Posterior vena cava (tissue), 2 donors: ENCODE measurements around the gene DRD3. TPM values are rescaled to one million over a fixed set of nuclear protein-coding genes. Genes with fewer than 3 reads are reported as not detected.

Experiments
- DNase-seq: peaks from one replicate; pipeline ENCODE4 v3.0.0-alpha.2; 2020; ENCODE audit warnings: low spot score
- intact Hi-C, 2 donors: fragments of 100-400 bp; cut with DNase I; formaldehyde crosslinking; loops; one replicate each; pipeline versions ENCODE4 v1.14.1 to v1.14.2; 2022 to 2023
- long read RNA-seq, 2 donors: library from polyadenylated mRNA; unstranded; transcript quantifications; one replicate each; pipeline ENCODE4 v2.0.0, GENCODE V29; 2020 to 2021
- total RNA-seq, 2 donors: library from RNA; stranded (reverse); fragmentation: NEBNext Ultra II Directional; extraction: Animal tissue kit (Norgen Biotek cat#: 25700); gene quantifications; one replicate each; pipeline ENCODE4 v1.2.1, GENCODE V29; 2021
- donor health status: DM: yes; HTN: yes; CAD: no.
- donor health status: DM: yes; HTN: yes; CAD: no.

DRD3 gene
- total RNA-seq = not detected
- long read RNA-seq, donor 1 = 0 reads
- long read RNA-seq, donor 2 = 0 reads

DNA sequence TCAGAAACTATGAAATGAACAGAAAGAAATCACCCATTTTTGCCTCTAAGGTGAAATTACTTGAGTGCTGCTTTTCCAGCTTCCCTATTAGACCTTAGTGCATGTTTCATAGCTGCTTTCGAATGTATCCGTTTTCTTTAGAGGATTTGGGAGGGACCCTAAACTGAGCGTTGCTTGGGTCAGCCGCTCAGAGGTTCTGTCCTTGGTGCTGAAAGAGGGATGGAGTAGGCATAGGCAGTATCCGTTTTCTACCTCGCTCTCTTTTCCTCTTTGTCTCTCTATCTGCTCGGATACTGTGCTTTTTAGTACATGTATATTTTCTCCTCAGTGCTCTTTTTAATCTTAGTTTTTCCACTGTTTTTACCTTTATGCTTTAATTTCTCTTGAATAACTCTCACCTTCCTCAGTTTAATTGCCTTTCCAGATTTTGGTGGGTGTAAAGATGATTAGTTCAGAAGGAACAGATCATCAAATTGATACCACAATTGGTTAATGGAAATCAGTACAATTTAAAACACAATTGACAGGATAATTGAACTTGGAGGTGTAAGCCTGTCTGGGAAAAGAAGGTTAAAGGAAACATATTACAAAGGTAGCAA is at the start of gene DRD3:
DRD3 (minus strand) TSS at position 283 of the 599 bp plus-strand sequence. CDS start 7,060 bp downstream, outside the sequence.
- intact Hi-C loops = no loop called here
- DNase-seq = no peak

DNA sequence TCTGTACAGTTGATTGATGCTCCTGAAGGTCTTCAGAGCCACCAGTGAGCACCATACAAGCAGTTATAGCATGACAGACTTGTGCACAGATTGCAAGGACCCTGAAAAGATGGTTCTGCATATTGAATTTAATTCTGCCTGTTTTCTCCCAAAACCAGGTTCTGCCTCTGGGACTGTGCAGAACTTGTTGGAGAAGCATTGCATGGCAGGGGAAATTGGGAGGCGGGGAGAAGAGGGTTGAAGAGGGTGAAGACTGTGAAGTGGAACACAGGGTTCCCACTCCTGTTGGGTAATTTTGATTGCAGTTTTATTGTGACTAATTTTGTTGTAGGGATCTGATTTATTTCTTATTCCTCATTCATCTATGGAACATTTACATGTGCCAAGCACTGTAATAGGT is 48.2 kb upstream of the DRD3 start:
- intact Hi-C loops = no loop called here
- no peak for DNase-seq

DNA sequence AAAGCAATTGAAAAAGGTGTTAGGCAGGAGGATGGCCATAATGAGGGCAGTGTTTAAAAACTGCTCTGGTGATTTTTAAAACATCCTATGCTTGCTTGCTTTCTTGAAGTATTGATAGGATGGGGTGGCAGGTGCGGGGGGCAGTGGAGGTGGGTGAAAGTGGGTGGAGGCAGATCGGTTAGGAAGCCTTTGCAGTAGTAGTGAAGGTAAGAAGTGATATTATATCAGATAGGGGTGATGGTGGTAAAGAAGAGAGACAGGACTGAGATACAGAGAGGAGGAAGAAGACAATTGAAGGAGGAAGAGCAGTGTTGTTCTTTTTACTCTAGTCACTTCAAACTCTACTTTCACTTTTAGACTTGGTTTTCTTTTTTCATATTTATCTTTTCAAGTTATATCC is 47.5 kb upstream of the DRD3 start:
- intact Hi-C loops = no loop called here
- no peak for DNase-seq

GRCh38 chr3:114223143-114223542 is 44.3 kb upstream of the DRD3 start:
- DNase-seq = no peak
- intact Hi-C loops = no loop called here

DNA sequence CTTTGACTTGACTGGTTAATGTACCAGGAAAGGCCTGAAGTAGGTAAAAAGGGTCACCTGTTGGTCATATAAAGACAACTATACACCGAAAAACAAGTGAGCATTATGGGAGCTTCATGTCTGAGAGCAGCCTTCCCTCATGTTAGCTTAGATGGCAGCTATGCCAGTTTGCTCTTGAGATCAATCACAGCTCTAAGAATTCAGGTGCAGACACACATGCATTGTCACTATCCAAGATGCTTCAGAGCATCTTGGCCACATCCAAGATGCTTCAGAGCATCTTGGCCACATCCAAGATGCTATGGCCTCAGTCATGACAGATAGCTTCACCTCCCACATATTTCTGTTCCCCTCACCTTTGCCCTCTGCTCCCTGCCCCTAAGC is 43.0 kb upstream of the DRD3 start:
- intact Hi-C loops = no loop called here
- DNase-seq = no peak

DNA sequence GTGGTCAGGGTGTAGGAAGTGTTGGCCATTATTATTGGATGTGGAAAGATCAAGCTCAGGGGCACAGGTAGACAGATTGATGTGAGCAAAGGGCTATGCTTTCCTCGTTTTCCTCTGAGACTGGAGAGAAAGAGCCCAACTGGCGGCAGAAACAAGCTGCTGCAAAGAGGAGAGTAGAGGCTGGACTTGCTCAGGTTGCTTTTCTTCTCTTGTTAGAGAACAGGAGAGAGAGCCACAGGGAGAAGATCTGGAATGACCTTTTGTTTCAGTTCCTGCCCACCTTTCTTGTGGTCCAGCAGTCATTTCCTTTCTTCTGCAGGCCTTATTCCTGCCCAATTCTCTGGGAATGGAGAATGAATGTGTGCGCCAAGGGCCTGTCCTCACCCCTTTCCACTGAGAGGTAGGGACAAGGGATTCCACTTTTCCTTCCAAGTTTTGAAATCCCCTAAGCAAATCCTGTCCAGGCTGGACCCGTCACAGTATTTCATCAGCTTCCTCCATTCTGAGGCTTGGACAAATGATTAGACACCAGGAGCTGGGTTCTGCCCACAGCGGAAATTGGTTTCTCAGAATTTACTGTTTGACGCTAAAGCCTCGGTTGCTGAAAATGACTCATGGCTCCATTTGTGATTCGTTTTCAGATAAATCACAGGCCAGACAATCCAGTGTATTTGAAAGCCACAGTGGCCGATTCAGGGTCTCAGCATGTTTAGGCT is 42.5 kb upstream of the DRD3 start:
- no peak for DNase-seq
- intact Hi-C loops = no loop called here

- intact Hi-C loops = no loop called here
- DNase-seq = no peak
Observed at GRCh38 chr3:114219741-114220140, 40.9 kb upstream of the DRD3 start.

- intact Hi-C loops = no loop called here
- no peak for DNase-seq
Observed at GRCh38 chr3:114218578-114219185, 39.8 kb upstream of the DRD3 start.

DNA sequence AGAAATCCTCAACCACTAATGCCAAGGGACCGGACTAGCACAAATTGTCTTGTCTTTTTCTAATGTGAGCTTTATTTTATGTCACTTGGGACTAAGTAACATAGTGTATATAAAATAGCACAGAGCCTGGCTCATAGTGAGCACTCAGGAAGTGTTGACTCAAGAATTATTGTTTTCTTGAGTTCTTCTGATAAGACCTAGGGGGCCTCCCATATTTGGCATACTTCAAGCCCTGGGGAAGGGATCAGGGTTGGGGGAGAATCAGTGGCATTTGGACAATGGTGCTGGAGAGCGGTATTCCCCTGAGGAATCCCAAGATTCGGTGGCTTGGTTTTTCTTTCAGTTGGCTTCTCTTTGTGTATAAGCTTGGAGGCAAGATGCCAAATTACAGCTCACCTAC is 39.2 kb upstream of the DRD3 start:
- intact Hi-C loops = no loop called here

DNA sequence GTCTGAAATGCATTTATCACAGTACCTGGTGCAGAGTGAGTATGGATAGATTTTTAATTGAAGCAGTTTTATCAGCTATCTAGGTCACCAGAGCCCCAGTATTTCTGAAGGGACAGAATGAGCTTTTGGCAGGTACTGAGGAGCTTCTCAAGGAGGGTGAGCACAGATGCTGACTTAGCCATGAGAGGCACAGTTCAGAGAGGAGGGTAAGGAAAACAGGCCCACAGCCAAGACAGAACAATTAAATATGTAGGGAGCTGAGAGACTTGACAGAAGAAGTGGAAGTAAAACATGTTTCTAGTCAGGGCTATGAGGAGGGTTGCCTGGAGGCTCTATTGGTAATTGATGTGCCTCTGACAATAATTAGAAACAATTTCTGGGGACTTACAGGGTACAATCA is 38.4 kb upstream of the DRD3 start:
- no peak for DNase-seq
- intact Hi-C loops = no loop called here

More for the DNA sequence above, 39.2 kb upstream of the DRD3 start:
- DNase-seq = no peak

DNA sequence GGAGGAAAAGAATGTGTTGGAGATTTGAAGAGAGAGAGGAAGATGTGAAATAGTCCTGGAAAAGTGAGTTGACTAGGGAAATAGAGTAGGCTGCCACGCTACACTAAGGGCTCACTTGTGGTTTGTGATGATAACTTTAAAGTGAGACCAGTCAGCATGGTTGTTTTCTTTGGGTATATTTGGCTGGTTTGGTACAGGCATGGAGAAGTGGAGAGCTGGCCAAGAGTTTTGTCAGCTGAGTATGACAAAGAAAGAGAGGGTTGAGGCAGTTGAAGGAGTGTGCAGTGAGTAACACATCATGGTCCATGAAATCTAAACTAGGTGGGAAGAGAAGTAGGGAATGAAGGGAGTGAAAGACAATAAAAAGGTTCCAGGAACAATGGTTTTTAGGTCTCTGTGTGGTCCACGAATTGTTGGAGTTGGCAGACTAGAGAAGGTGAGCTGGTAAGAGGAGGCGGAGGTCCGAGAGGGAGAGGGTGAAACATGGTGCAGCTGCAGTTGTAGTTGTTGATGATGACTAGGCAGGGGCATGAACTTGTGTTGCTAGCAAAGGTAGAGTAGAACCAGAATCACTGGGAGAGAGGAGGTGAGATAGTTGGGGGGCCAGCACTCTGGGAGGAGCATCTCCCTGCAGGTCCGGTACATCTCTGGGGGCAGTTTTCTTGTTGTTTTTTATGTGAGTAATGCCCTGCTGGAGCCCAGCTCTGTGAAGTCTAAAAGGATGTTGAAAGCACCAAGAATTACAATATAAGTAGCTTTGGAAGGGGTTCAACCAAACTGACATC is 37.5 kb upstream of the DRD3 start:
- intact Hi-C loops = no loop called here
- DNase-seq = no peak

DNA sequence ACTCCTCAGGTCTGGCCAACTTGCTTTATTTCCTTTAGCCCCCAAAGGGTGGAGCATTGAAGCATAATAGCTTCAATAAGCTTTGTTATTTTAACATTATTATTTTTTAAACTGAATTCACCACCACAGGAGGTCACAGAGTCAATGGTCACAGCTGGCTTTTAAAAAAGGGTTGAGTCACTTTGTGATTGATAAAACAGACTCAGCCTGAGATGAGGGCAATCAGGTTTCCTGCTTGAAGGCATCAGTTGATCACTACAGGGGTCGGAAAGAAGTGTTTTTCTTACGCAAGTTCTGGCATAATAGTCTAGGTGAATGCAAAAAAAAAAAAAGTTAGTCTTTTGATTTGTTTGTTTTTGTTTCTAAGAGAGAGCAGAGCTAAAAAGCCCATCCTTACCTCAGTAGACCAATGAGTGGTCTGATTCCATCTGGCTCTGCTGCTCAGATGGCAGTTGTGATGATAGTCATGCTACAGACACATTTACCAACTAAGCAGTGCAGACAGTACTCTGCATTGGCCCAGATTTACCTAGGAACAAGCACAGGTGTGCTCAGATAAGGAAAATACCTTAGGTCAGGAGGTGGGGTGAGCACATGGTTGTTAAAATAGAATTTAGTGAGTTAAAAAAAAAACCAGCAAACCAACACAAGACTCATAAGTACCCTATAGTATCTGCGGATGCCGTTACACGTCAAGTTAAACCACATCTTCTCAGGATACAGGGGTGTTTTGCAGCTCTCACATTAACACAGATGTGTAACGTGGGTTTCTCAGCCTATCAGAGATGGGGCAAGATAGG is 35.9 kb upstream of the DRD3 start:
- intact Hi-C loops = no loop called here
- DNase-seq = no peak

- intact Hi-C loops = no loop called here
- DNase-seq = no peak
Observed at GRCh38 chr3:114213627-114214541, 35.0 kb upstream of the DRD3 start.

DNA sequence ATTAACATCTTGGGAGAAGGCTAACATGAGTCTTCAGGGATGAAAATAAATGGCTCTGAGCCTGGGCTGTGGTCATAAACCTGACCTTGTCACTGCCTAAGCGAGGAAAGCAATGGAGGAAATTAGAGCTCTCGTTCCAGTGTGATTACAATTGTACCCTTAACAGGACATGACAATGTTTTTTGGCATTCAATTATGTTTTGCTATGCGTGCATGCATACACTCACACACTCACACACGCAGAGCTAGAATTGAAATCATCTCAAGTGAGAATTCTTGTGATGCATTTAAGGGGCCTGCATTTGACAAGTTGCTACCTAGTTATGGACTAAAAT is 34.4 kb upstream of the DRD3 start:
- DNase-seq = no peak
- intact Hi-C loops = no loop called here

- intact Hi-C loops = no loop called here
- DNase-seq = no peak
Observed at GRCh38 chr3:114212646-114213045, 33.8 kb upstream of the DRD3 start.

GRCh38 chr3:114207768-114208167 is 28.9 kb upstream of the DRD3 start:
- no peak for DNase-seq
- intact Hi-C loops = no loop called here

- intact Hi-C loops = no loop called here
Observed at GRCh38 chr3:114206342-114206741, 27.5 kb upstream of the DRD3 start.

GRCh38 chr3:114205541-114205940 is 26.7 kb upstream of the DRD3 start:
- intact Hi-C loops = no loop called here
- no peak for DNase-seq

More at GRCh38 chr3:114206342-114206741, 27.5 kb upstream of the DRD3 start:
- no peak for DNase-seq
